ES-I3 (cell line): ENCODE measurements around the gene MPRIP.

Experiments used
- H3K36me3 ChIP-seq: 2 replicates; pipeline ENCODE4 v1.6.1; 2013; ENCODE audit warnings: mild to moderate bottlenecking, low read length, control low read depth, moderate library complexity; ENCODE audit not compliant: insufficient read depth
- H3K4me1 ChIP-seq: 2 replicates; pipeline ENCODE4 v1.6.1; 2013; ENCODE audit warnings: mild to moderate bottlenecking, control low read depth, low read length; ENCODE audit not compliant: insufficient read depth
- H3K9ac ChIP-seq: 2 replicates; pipeline ENCODE4 v1.6.1; 2013; ENCODE audit warnings: low read depth, mild to moderate bottlenecking, low read length, moderate library complexity
- H3K9me3 ChIP-seq: 2 replicates; pipeline ENCODE4 v1.6.1; 2013; ENCODE audit warnings: mild to moderate bottlenecking, low read length, moderate library complexity; ENCODE audit not compliant: control insufficient read depth, insufficient read depth

Gene MPRIP

GRCh38 chr17:17044846-17045561 is 2.7 kb downstream of the MPRIP start:
- Histone ChIP-seq H3K36me3 (no peaks in the 10 kb centered on the region), H3K9ac (0 out of 2 replicates have a peak overlapping the region, but pooled peaks have one; percentile 4), H3K9me3 (no peaks in the 10 kb centered on the region), H3K4me1 (peaks cover 21% of the 10 kb centered on the region)

GRCh38 chr17:17048106-17048505 is 5.8 kb downstream of the MPRIP start:
- no peaks in the 10 kb centered on the region for H3K36me3 ChIP-seq
- peaks cover 15% of the 10 kb centered on the region for H3K4me1 ChIP-seq
- no peaks in the 10 kb centered on the region for H3K9me3 ChIP-seq
- H3K9ac ChIP-seq = no peak overlapping the region

DNA sequence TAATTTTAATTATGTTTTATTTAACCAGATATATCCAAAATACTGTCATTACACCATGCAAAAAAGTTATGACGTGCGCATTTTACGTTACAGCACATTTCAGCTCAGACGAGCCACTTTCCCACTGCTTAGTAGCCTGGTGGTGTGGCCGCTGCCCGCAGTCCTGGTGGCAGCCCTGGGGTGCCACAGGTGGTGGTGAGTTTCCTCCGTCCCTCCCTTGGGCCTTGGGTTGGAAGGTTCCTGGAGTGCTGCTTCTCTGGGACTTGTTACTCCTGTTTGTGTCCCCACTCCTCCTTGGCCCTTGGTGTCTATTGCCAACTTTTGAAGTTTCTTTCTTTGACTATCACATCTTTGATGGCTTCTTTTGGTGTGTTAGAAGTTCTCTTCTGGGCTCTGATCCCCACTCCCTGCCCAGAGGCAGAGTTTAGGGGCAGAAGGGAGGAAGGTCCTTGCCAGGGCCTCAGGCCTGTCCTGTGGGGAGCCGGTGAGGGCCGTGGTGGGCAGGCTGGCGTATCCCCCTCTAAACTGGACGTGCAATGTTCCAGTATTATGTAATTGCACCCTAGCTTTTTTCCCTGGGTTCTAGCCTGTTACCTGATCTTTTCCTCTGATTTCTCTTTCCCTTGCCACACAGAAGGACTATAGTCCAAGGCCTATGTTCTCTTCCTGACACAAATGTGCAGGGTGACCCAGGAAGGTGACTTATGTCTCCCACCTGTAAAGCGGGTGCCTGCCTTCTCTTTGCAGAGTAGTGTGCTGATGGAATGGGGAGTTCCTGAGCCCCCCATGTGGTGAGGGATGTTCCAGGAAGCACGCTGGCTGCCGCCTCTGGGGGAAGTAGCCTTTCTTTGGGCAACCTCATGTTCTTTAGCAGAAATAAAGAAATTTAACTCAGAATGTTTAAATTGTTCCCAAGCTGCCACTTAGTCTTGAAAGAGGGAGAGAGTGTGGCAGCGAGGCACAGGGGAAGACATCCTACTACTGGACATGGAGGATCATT is 8.4 kb downstream of the MPRIP start:
- Histone ChIP-seq H3K36me3 (no peaks in the 10 kb centered on the region), H3K9me3 (no peaks in the 10 kb centered on the region), H3K9ac (no peak overlapping the region), H3K4me1 (no peaks in the 10 kb centered on the region; the same call in 1 of the 2 replicates)

DNA sequence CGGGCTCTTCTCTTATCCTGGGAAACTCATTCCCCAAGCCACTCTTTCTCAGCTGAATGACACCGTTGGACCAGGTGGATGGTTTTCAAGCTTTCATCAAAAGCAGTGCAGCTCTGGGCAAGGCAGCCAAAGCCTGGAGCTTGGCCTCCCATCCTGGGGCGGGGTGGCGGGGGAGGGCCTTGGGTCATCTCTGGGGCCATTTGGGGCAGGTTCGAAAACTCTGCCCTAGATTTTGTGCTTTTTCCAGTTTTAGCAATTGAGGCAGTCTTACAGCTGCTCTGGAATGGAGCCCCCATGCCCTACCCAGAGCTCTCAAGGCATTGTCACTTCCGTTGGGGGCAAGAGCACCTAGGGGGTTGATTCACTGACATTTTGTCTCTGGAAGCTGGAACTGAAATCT is 9.1 kb downstream of the MPRIP start:
- H3K4me1 ChIP-seq = no peaks in the 10 kb centered on the region; the same call in 1 of the 2 replicates
- no peaks in the 10 kb centered on the region for H3K36me3 ChIP-seq
- no peak overlapping the region for H3K9ac ChIP-seq
- no peaks in the 10 kb centered on the region for H3K9me3 ChIP-seq

GRCh38 chr17:17051791-17052461 is 9.7 kb downstream of the MPRIP start:
- Histone ChIP-seq H3K36me3 (no peaks in the 10 kb centered on the region), H3K9ac (no peak overlapping the region), H3K9me3 (no peaks in the 10 kb centered on the region), H3K4me1 (no peaks in the 10 kb centered on the region; the same call in 1 of the 2 replicates)

- H3K36me3 ChIP-seq = no peaks in the 10 kb centered on the region
- H3K9ac ChIP-seq = no peak overlapping the region
- no peaks in the 10 kb centered on the region for H3K9me3 ChIP-seq
- no peaks in the 10 kb centered on the region; the same call in 1 of the 2 replicates for H3K4me1 ChIP-seq
Observed at GRCh38 chr17:17052462-17053221, 10.4 kb downstream of the MPRIP start.

GRCh38 chr17:17053446-17054379 is 11.5 kb downstream of the MPRIP start:
- Histone ChIP-seq H3K4me1 (no peaks in the 10 kb centered on the region; the same call in 1 of the 2 replicates), H3K9ac (no peak overlapping the region), H3K36me3 (no peaks in the 10 kb centered on the region), H3K9me3 (no peaks in the 10 kb centered on the region)

DNA sequence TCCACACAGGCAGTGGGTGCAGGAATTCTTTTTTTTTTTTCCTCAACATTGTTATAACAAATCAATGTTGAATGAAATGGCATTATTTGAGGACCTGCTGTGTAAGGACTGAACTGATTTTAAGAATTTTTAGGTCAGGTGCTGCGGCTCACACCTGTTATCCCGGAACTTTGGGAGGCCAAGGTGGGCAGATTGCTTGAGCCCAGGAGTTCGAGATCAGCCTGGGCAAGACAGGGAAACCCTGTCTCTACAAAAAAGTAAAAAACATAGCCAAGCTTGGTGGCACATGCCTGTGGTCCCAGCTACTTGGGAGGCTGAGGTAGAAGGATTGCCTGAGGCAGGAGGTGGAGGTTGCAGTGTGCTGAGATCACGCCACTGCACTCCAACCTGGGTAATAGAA is 12.4 kb downstream of the MPRIP start:
- no peak overlapping the region for H3K9ac ChIP-seq
- H3K36me3 ChIP-seq = no peaks in the 10 kb centered on the region
- H3K4me1 ChIP-seq = no peaks in the 10 kb centered on the region; the same call in 1 of the 2 replicates
- no peaks in the 10 kb centered on the region for H3K9me3 ChIP-seq

GRCh38 chr17:17055286-17056155 is 13.3 kb downstream of the MPRIP start:
- no peaks in the 10 kb centered on the region; the same call in 1 of the 2 replicates for H3K4me1 ChIP-seq
- H3K36me3 ChIP-seq = no peaks in the 10 kb centered on the region
- no peak overlapping the region for H3K9ac ChIP-seq
- no peaks in the 10 kb centered on the region for H3K9me3 ChIP-seq

- Histone ChIP-seq H3K36me3 (no peaks in the 10 kb centered on the region), H3K9me3 (no peaks in the 10 kb centered on the region), H3K4me1 (no peaks in the 10 kb centered on the region; the same call in 1 of the 2 replicates), H3K9ac (no peak overlapping the region)
Observed at GRCh38 chr17:17056156-17056539, 13.9 kb downstream of the MPRIP start.

- H3K36me3 ChIP-seq = no peaks in the 10 kb centered on the region
- no peaks in the 10 kb centered on the region for H3K4me1 ChIP-seq
- H3K9me3 ChIP-seq = no peaks in the 10 kb centered on the region
- H3K9ac ChIP-seq = no peak overlapping the region
Observed at GRCh38 chr17:17057057-17057551, 14.8 kb downstream of the MPRIP start.

- H3K9me3 ChIP-seq = no peaks in the 10 kb centered on the region
- no peaks in the 10 kb centered on the region for H3K4me1 ChIP-seq
- no peaks in the 10 kb centered on the region for H3K36me3 ChIP-seq
- no peak overlapping the region for H3K9ac ChIP-seq
Observed at GRCh38 chr17:17058304-17058703, 16.0 kb downstream of the MPRIP start.
